Prostate gland (tissue), 2 donors: Measurements from ENCODE around the gene FOXP1. TPM values are rescaled to one million over a fixed set of nuclear protein-coding genes. Genes with fewer than 3 reads are reported as not detected.

ENCODE experiments used
- DNase-seq: peaks from one replicate; pipeline ENCODE4 v3.0.0-alpha.2; 2019; ENCODE audit warnings: low spot score
- H3K27ac ChIP-seq, 2 donors: fragments of 200-600 bp; sonication (generic); 2 replicates each; pipeline ENCODE4 v1.5.1; 2017 to 2019
- H3K27me3 ChIP-seq: fragments of 200-600 bp; sonication (generic); replicated peaks from 2 replicates; pipeline ENCODE4 v1.5.1; 2019; ENCODE audit not compliant: insufficient read depth
- H3K36me3 ChIP-seq, 2 donors: fragments of 200-600 bp; sonication (generic); 1 replicate in 1 of 2; 2 replicates in 1 of 2; pipeline versions ENCODE4 v1.5.1 to v1.8.1; 2017 to 2019
- H3K4me1 ChIP-seq: fragments of 200-600 bp; sonication (generic); replicated peaks from 2 replicates; pipeline ENCODE4 v1.5.1; 2019
- H3K4me3 ChIP-seq, 2 donors: fragments of 200-600 bp; sonication (generic); 2 replicates each; pipeline ENCODE4 v1.5.1; 2017 to 2019
- H3K9me3 ChIP-seq: fragments of 200-600 bp; sonication (generic); 2 replicates; pipeline ENCODE4 v1.5.1; 2017
- POLR2A ChIP-seq: fragments of 450-650 bp; IDR thresholded peaks from one replicate; pipeline ENCODE4 v1.6.1; 2016; ENCODE audit warnings: antibody characterized with exemption, mild to moderate bottlenecking
- POLR2AphosphoS5 ChIP-seq: sonication (generic); formaldehyde crosslinking; IDR thresholded peaks from one replicate; pipeline ENCODE4 v1.6.1; 2017; ENCODE audit warnings: antibody characterized with exemption
- WGBS: methylation state at CpG from one replicate; pipeline ENCODE4 v1.1.5; 2018; 5-methylcytosine and 5-hydroxymethylcytosine counted together
- intact Hi-C: fragments of 100-400 bp; cut with DNase I; formaldehyde crosslinking; loops from one replicate; pipeline ENCODE4 v1.14.2; 2022
- total RNA-seq, 2 donors: library from RNA; depleted of rRNA; stranded (reverse); fragments of >200 nt; gene quantifications; one replicate each; pipeline ENCODE4 v1.1.0, GENCODE V29; 2016
- TF ChIP-seq, protein P1 (sequence below), 4 experiments: fragments of 200-600 bp in 2 of 4; fragments of 450-650 bp in 2 of 4; sonication (generic) in 2 of 4; IDR thresholded peaks; 1 replicate in 3 of 4; 2 replicates in 1 of 4; pipeline ENCODE4 v1.5.1; 2016 to 2019; ENCODE audit warnings: antibody characterized with exemption in 4 of 4, mild to moderate bottlenecking in 2 of 4, moderate library complexity in 2 of 4

Gene FOXP1
- total RNA-seq, 2 donors from 2014 or later: 133 to 156 TPM

DNA sequence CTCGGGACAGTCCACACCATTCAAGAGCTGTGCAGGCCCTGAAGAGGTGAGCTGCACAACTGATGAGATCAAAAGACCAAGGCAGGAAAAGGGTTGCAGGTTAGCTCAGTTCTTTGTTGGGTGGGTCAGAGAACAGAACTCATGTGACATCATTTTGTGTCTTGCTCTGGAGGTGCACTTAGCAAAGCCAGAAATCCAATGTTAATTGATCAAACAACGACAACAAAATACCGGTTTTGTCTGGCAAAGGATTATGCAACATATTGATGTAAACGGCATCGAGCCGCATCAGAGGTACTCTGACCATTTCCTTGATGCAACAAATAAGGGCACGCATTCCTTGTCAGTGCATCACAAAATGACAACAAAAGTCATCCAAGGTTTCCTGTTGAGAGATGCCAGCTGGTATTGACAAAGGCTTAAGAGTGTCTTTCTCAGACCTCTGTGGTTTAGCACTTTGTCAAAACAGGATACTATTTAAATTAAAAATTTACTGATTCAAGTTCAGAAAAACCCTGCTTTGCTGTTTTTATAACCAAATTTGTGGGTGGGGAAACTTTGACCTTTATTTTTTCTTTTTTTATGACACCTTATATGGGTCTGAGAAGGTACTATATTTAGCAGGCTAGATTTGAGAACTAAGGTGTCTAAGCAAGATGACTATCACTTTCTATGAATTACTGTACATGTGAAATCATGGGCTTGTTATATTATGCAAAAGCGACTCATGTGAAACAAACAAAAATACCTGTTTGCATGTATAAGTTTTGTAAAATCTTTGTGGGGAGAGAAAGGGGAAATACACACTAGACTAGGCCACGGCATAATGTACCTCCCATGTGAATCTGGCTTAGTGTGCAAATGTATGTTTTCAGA, 496.1 kb downstream of the FOXP1 start:
- H3K4me1 ChIP-seq: no peaks in the 10 kb centered on the region
- no peaks in the 10 kb centered on the region for H3K9me3 ChIP-seq
- intact Hi-C loops: no loop called here
- H3K4me3 ChIP-seq: no peak overlapping the region
- 86% methylated on average over 9 of the region's 9 CpGs for WGBS
- no peaks in the 10 kb centered on the region for H3K27me3 ChIP-seq
- TF ChIP-seq, protein P1, sequence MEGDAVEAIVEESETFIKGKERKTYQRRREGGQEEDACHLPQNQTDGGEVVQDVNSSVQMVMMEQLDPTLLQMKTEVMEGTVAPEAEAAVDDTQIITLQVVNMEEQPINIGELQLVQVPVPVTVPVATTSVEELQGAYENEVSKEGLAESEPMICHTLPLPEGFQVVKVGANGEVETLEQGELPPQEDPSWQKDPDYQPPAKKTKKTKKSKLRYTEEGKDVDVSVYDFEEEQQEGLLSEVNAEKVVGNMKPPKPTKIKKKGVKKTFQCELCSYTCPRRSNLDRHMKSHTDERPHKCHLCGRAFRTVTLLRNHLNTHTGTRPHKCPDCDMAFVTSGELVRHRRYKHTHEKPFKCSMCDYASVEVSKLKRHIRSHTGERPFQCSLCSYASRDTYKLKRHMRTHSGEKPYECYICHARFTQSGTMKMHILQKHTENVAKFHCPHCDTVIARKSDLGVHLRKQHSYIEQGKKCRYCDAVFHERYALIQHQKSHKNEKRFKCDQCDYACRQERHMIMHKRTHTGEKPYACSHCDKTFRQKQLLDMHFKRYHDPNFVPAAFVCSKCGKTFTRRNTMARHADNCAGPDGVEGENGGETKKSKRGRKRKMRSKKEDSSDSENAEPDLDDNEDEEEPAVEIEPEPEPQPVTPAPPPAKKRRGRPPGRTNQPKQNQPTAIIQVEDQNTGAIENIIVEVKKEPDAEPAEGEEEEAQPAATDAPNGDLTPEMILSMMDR (IDR thresholded peaks at IDR 0.05): no peak
- TF ChIP-seq POLR2AphosphoS5: no peak
- no peaks in the 10 kb centered on the region for H3K36me3 ChIP-seq
- DNase-seq: no peak
- H3K27ac ChIP-seq: no peak overlapping the region

DNA sequence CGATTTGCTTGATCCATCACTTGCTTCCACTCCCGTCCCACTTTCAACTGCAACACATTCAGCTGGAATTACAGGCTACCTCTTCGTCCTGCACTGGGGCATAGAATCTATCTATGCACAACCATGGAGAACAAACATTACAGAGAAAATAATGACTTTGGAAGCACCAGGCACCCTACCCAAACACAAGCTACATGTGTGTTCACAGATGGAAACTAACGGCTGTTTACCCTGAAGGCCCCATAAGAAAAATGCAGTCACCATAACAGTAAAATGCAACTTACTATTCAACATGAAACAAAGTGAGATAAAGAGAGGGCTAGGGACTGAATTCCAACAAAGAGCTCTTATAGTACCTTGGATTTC, 496.8 kb downstream of the FOXP1 start:
- 94% methylated on average over 4 of the region's 4 CpGs for WGBS
- no peaks in the 10 kb centered on the region for H3K4me1 ChIP-seq
- no peak overlapping the region for H3K4me3 ChIP-seq
- TF ChIP-seq, protein P1 (IDR thresholded peaks at IDR 0.05): no peak
- TF ChIP-seq POLR2A (no peak), POLR2AphosphoS5 (no peak)
- H3K27me3 ChIP-seq: no peaks in the 10 kb centered on the region
- no peaks in the 10 kb centered on the region for H3K36me3 ChIP-seq
- DNase-seq: no peak
- intact Hi-C loops: no loop called here
- H3K9me3 ChIP-seq: no peaks in the 10 kb centered on the region
- no peak overlapping the region for H3K27ac ChIP-seq

DNA sequence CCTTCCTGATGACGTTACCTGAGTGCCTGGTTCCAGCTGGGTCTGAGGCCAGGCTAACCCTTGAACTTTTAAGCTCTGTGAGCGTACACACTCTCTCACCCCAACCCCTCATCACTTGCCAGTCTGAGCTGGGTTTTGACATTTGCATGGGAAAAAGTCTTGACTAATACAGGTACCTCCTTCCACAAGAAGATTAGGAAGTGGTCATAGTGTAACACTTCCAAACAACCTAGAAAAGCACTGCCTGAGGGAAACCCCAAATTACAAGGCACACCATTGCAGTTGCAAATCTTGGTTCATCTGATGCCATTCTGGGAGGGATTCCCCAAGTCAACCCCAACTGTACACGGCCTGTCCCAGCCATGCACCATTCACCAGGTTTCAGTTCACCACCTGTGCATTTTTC, 499.8 kb downstream of the FOXP1 start:
- WGBS: 91% methylated on average over 3 of the region's 3 CpGs
- intact Hi-C loops: no loop called here
- Histone ChIP-seq H3K4me3 (no peak overlapping the region), H3K27me3 (no peaks in the 10 kb centered on the region), H3K27ac (no peak overlapping the region), H3K36me3 (no peaks in the 10 kb centered on the region), H3K4me1 (no peaks in the 10 kb centered on the region), H3K9me3 (no peaks in the 10 kb centered on the region)
- TF ChIP-seq POLR2A (no peak), POLR2AphosphoS5 (no peak)
- TF ChIP-seq, protein P1 (IDR thresholded peaks at IDR 0.05): no peak
- no peak for DNase-seq

DNA sequence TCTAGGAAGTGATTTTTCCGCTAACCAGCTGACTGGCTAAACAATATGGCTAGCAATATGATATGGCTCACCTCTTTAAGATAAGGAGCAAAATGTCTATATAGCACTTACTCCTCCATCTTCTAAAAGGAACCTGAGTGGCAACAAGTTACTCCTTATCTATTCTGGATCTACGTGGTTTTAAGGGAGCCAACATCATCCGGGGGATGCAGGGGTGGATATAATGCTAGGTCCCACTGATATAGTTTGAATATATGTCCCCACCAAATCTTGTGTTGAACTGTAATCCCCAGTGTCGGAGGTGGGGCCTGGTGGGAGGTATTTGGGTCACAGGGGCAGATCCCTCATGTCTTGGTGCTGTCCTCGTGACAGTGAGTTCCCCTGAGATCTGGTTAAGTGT, 500.7 kb downstream of the FOXP1 start:
- intact Hi-C loops: no loop called here
- Histone ChIP-seq H3K36me3 (no peaks in the 10 kb centered on the region), H3K27ac (no peak overlapping the region), H3K27me3 (no peaks in the 10 kb centered on the region), H3K4me3 (no peak overlapping the region), H3K9me3 (no peaks in the 10 kb centered on the region), H3K4me1 (no peaks in the 10 kb centered on the region)
- DNase-seq: no peak
- TF ChIP-seq, protein P1 (IDR thresholded peaks at IDR 0.05): no peak
- TF ChIP-seq POLR2AphosphoS5 (no peak), POLR2A (no peak)
- WGBS: 84% methylated on average over 5 of the region's 5 CpGs

DNA sequence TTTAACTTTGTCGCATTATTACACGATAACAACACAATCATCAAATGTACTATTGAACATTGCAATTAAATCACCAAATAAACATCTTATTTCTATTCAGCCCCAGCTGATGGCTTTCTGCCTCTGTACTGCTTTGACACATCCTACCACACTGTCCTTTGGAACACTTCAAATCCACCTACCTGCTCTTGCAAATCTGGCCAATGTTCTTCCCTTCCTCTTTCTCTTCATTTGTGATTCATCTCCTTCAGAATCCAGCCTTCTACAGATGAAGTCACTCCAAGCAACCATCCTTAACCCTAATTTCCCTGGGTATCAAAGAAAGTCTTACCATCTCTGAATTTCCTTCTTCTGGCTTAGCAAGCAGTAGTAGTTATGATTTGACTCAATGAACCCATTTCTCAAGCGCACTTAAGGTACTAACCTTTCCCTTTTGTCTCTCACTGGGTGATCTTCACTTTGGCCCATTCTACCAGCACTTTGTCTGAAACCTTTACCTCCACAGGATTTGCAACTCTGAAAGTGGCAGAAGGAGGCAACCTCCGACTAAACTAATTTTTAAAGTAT, 502.9 kb downstream of the FOXP1 start:
- no peak overlapping the region for H3K4me3 ChIP-seq
- H3K4me1 ChIP-seq: no peaks in the 10 kb centered on the region
- H3K36me3 ChIP-seq: no peaks in the 10 kb centered on the region
- no peaks in the 10 kb centered on the region for H3K27me3 ChIP-seq
- intact Hi-C loops: no loop called here
- WGBS: 64% methylated on average over 4 of the region's 4 CpGs
- TF ChIP-seq POLR2A (no peak), POLR2AphosphoS5 (no peak)
- TF ChIP-seq, protein P1 (IDR thresholded peaks at IDR 0.05): no peak
- DNase-seq: no peak
- H3K9me3 ChIP-seq: no peaks in the 10 kb centered on the region
- no peak overlapping the region for H3K27ac ChIP-seq
